Mesothelial cell of epicardium (in vitro differentiated cells): ENCODE data around the gene OLFML2A. TPM values are rescaled to one million over a fixed set of nuclear protein-coding genes. Genes with fewer than 3 reads are reported as not detected.

ENCODE experiments used
- DNase-seq, 2 experiments: peaks; one replicate each; pipeline ENCODE4 v3.0.0; 2021; ENCODE audit warnings: low spot score in 2 of 2; ENCODE audit not compliant: unreplicated experiment in 2 of 2
- H3K27ac Mint-ChIP-seq: 2 replicates; pipeline ENCODE4 v1.8.0; 2021; ENCODE audit warnings: mixed read lengths
- H3K27me3 Mint-ChIP-seq: 2 replicates; pipeline ENCODE4 v1.8.0; 2021; ENCODE audit warnings: low read depth, mixed read lengths
- H3K36me3 Mint-ChIP-seq: 2 replicates; pipeline ENCODE4 v1.8.0; 2021; ENCODE audit warnings: mixed read lengths
- H3K4me1 Mint-ChIP-seq: 2 replicates; pipeline ENCODE4 v1.8.0; 2021; ENCODE audit warnings: mixed read lengths
- H3K4me3 Mint-ChIP-seq: 2 replicates; pipeline ENCODE4 v1.8.0; 2021; ENCODE audit warnings: mild to moderate bottlenecking, moderate library complexity, mixed read lengths
- H3K9me3 Mint-ChIP-seq: 2 replicates; pipeline ENCODE4 v1.8.0; 2021; ENCODE audit warnings: mixed read lengths
- total RNA-seq: library from RNA; stranded (reverse); gene quantifications from 3 replicates; pipeline ENCODE4 v1.2.1, GENCODE V29; 2021
- TF ChIP-seq, protein P1 (sequence below): fragments of 200-600 bp; sonication (generic); IDR thresholded peaks from one replicate; pipeline ENCODE4 v1.5.0; 2021; ENCODE audit warnings: antibody characterized with exemption; ENCODE audit not compliant: unreplicated experiment

The OLFML2A gene
- total RNA-seq, 1 donor from 2014 or later, result 37.4 TPM

DNA sequence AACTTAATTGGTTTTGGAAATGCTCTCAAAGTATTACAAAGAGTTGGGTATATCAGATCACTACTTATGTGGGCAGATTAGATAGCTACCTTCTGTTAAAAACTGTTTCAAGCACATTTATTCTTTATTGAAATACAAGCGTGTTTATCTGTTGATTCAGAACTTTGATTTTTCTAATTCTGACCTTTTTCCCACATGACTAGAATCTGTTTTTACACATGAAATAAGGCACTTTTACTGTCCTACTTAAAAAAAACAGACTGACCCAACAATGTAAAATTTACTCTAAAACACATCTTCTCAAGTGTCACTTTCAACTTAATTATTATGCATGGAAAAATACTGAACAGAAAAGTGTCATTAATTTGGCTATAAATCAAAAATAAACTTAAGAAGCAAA lies 10.6 kb upstream of the OLFML2A start:
- H3K27ac Mint-ChIP-seq, result no peak overlapping the region
- no peak for DNase-seq
- H3K9me3 Mint-ChIP-seq, result peaks cover 4% of the 10 kb centered on the region
- peaks cover 23% of the 10 kb centered on the region for H3K27me3 Mint-ChIP-seq
- no peak overlapping the region for H3K4me3 Mint-ChIP-seq
- TF ChIP-seq, protein P1, sequence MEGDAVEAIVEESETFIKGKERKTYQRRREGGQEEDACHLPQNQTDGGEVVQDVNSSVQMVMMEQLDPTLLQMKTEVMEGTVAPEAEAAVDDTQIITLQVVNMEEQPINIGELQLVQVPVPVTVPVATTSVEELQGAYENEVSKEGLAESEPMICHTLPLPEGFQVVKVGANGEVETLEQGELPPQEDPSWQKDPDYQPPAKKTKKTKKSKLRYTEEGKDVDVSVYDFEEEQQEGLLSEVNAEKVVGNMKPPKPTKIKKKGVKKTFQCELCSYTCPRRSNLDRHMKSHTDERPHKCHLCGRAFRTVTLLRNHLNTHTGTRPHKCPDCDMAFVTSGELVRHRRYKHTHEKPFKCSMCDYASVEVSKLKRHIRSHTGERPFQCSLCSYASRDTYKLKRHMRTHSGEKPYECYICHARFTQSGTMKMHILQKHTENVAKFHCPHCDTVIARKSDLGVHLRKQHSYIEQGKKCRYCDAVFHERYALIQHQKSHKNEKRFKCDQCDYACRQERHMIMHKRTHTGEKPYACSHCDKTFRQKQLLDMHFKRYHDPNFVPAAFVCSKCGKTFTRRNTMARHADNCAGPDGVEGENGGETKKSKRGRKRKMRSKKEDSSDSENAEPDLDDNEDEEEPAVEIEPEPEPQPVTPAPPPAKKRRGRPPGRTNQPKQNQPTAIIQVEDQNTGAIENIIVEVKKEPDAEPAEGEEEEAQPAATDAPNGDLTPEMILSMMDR, result no peak
- peaks cover 18% of the 10 kb centered on the region for H3K4me1 Mint-ChIP-seq
- no peaks in the 10 kb centered on the region for H3K36me3 Mint-ChIP-seq

DNA sequence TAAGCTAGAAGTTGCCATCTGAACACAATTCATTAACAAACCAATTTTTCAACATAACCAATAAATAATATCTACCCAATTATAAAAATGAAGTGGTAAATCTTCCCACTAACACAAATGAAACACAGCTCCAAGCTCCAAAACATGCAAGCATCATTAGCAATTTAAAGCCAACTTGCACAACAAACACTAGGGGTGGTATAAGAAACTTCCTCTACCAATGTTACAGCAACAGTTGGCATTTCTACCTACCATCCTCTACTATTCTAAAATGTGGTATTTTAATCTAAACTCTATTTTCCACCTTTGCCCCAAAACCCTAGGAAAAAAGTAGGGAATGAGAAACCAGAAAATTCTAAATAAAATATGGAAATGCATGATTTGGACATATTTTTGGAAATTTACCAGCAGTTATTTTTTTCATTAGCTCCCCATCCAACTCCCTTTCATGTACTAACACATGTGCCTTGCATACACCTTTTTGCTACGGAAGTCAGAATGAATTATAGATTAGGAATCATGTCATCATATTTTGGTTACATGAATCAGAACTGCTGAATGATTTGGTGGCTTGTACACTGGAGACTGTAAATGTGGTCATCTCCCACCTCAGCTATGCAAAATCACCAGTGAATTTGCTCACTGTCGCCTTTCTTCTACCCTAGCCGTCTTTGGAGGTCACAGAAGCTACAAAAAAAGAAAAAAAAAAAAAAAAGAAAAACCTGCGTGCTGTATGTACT lies 9.9 kb upstream of the OLFML2A start:
- peaks cover 23% of the 10 kb centered on the region for H3K27me3 Mint-ChIP-seq
- peaks cover 19% of the 10 kb centered on the region for H3K4me1 Mint-ChIP-seq
- TF ChIP-seq, protein P1, result no peak

DNA sequence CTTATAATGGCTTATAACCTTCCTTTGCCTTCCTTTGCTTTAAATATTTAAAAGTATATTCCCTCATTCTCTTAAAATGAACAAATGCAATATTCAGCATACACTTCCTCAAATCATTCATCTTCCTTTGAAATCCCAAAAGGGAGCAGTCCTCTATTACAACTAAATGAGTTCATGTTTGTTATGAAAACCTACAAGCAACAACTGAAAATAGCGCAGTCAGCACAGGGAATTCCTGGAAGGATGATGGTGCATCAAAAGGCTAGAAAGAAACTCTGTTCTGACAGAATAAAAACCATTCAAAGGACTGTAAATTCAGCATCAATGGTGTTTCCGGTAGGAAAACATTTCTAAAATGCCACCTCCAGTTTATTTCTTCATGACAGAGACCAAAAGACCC lies 9.1 kb upstream of the OLFML2A start:
- H3K4me3 Mint-ChIP-seq, result no peak overlapping the region
- TF ChIP-seq, protein P1, result no peak
- peaks cover 23% of the 10 kb centered on the region for H3K27me3 Mint-ChIP-seq
- no peaks in the 10 kb centered on the region for H3K36me3 Mint-ChIP-seq
- H3K4me1 Mint-ChIP-seq, result peaks cover 19% of the 10 kb centered on the region
- no peak overlapping the region for H3K27ac Mint-ChIP-seq
- DNase-seq, result no peak
- no peaks in the 10 kb centered on the region for H3K9me3 Mint-ChIP-seq

More for the DNA sequence above, 9.9 kb upstream of the OLFML2A start:
- H3K4me3 Mint-ChIP-seq, result no peak overlapping the region
- no peak for DNase-seq
- no peak overlapping the region for H3K27ac Mint-ChIP-seq
- H3K36me3 Mint-ChIP-seq, result no peaks in the 10 kb centered on the region
- peaks cover 4% of the 10 kb centered on the region for H3K9me3 Mint-ChIP-seq

DNA sequence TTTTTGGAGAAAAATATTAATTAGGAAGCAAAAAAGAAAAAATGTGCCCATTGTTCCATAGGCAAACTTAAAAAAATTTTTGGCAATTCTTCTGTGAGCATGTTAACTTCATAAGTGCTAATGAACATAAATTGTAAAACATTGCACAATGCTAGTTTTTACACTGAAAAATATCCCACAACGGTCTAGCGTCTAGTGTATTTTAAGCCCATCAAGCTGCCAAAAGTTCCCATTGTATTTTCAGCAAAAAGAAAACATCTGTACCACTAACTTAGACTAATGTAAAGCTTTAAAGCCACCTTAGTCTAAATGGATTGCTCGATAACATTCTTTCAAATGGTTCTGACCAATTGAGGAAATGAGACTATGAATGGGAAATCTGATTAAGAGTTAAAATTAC lies 8.6 kb upstream of the OLFML2A start:
- TF ChIP-seq, protein P1, result no peak
- Mint-ChIP-seq H3K36me3 (no peaks in the 10 kb centered on the region), H3K4me3 (no peak overlapping the region), H3K27ac (no peak overlapping the region), H3K4me1 (peaks cover 19% of the 10 kb centered on the region), H3K9me3 (no peaks in the 10 kb centered on the region), H3K27me3 (peaks cover 23% of the 10 kb centered on the region)
- no peak for DNase-seq

DNA sequence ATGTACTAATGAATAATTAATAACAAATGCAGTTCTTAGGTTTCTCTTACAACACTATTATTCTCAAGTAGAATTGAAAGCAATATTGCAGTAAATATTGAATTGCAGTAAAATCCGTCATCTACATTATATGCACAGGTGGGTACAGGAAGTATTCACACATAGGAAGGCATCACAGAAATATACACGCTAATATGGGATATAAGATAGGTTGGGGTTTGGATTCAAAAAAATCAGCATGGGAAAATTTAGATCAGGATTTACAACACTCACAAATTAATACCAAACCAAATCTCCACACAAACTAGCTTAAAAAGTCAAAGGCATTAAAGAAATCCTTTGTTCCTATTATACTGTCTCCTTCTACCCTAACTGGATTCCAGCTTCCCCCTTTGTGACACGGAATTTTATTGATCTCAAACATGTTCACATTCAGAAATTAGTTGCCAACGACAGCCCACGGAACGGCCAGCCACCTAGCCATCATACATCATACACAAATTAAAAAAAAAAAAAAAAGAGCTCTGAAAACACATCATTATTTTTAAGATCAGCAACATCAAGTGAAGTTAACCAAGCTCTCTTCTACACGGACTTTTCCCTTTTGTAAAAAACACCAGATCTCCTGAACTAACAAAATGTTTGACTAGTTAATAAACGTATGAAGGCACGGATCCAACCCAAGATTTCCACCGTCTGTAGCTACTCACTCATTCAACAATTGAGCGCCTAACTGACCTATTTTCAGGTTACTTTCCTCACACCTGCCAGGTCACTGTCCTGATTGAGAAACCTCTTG lies 8.0 kb upstream of the OLFML2A start:
- peaks cover 23% of the 10 kb centered on the region for H3K27me3 Mint-ChIP-seq
- H3K36me3 Mint-ChIP-seq, result no peaks in the 10 kb centered on the region
- peak overlapping the region; percentile 82 for H3K27ac Mint-ChIP-seq
- DNase-seq, result no peak
- H3K4me1 Mint-ChIP-seq, result peaks cover 19% of the 10 kb centered on the region
- H3K9me3 Mint-ChIP-seq, result no peaks in the 10 kb centered on the region
- H3K4me3 Mint-ChIP-seq, result peak overlapping the region; percentile 94
- TF ChIP-seq, protein P1, result no peak
